Neural cell (in vitro differentiated cells): ENCODE measurements around the gene SETD1A. TPM values are rescaled to one million over a fixed set of nuclear protein-coding genes. Genes with fewer than 3 reads are reported as not detected.

ENCODE experiments used
- H2AFZ ChIP-seq: fragments of 200-600, 300-800 bp; sonication (generic), shearing (Covaris generic); 2 replicates; pipeline ENCODE4 v1.6.0; 2014; ENCODE audit warnings: low read depth, mild to moderate bottlenecking, antibody characterized with exemption, low read length, moderate library complexity
- H3F3A ChIP-seq: fragments of 200-600 bp; shearing (Covaris generic); 2 replicates; pipeline ENCODE4 v1.6.1; 2016; ENCODE audit warnings: mild to moderate bottlenecking, moderate library complexity, mixed read lengths, antibody characterized with exemption, low read length; ENCODE audit not compliant: insufficient read depth, poor library complexity, severe bottlenecking
- H3K27ac ChIP-seq: fragments of 200-600, 300-800 bp; sonication (generic), shearing (Covaris generic); 2 replicates; pipeline ENCODE4 v1.5.1; 2014; ENCODE audit warnings: mild to moderate bottlenecking, low read length, moderate library complexity
- H3K27me3 ChIP-seq: fragments of 300-800, 200-600 bp; sonication (generic), shearing (Covaris generic); 2 replicates; pipeline ENCODE4 v1.6.0; 2014; ENCODE audit warnings: mild to moderate bottlenecking, low read depth, low read length, moderate library complexity; ENCODE audit not compliant: insufficient read depth
- H3K36me3 ChIP-seq: fragments of 300-800, 200-600 bp; sonication (generic), shearing (Covaris generic); 2 replicates; pipeline ENCODE4 v1.5.1; 2014; ENCODE audit warnings: mild to moderate bottlenecking, antibody characterized with exemption, low read length, moderate library complexity; ENCODE audit not compliant: insufficient read depth
- H3K4me2 ChIP-seq: fragments of 300-800, 200-600 bp; sonication (generic), shearing (Covaris generic); 2 replicates; pipeline ENCODE4 v1.6.0; 2014; ENCODE audit warnings: mild to moderate bottlenecking, low read length
- H3K4me3 ChIP-seq: fragments of 300-800, 200-600 bp; sonication (generic), shearing (Covaris generic); 2 replicates; pipeline ENCODE4 v1.5.1; 2014; ENCODE audit warnings: mild to moderate bottlenecking, low read length, moderate library complexity
- H3K79me2 ChIP-seq: fragments of 200-600 bp; shearing (Covaris generic); replicated peaks from 2 replicates; pipeline ENCODE4 v1.6.0; 2014; ENCODE audit warnings: mild to moderate bottlenecking, low read length, moderate library complexity; ENCODE audit not compliant: insufficient read depth
- H3K9ac ChIP-seq: fragments of 300-800, 200-600 bp; sonication (generic), shearing (Covaris generic); 2 replicates; pipeline ENCODE4 v1.6.1; 2016; ENCODE audit warnings: mild to moderate bottlenecking, low read length, mixed read lengths
- H3K9me2 ChIP-seq: fragments of 200-600 bp; shearing (Covaris generic); 2 replicates; pipeline ENCODE4 v1.6.1; 2016; ENCODE audit warnings: mild to moderate bottlenecking, low read length, mixed read lengths; ENCODE audit not compliant: insufficient read depth
- H3K9me3 ChIP-seq: fragments of 200-600, 300-800 bp; sonication (generic), shearing (Covaris generic); 2 replicates; pipeline ENCODE4 v1.6.1; 2016; ENCODE audit warnings: mild to moderate bottlenecking, mixed run types, low read length, moderate library complexity, mixed read lengths
- H4K20me1 ChIP-seq: fragments of 200-600 bp; shearing (Covaris generic); 2 replicates; pipeline ENCODE4 v1.6.1; 2016; ENCODE audit warnings: mild to moderate bottlenecking, mixed run types; ENCODE audit not compliant: insufficient read depth
- CTCF ChIP-seq: fragments of 450-650 bp; IDR thresholded peaks from 2 replicates; pipeline ENCODE4 v1.5.1; 2014; ENCODE audit warnings: antibody characterized with exemption, mild to moderate bottlenecking, moderate library complexity; ENCODE audit not compliant: poor library complexity, severe bottlenecking
- EP300 ChIP-seq: fragments of 450-650 bp; conservative IDR thresholded peaks from 2 replicates; pipeline ENCODE4 v1.6.1; 2014; ENCODE audit warnings: antibody characterized with exemption, mild to moderate bottlenecking, moderate library complexity; ENCODE audit not compliant: poor library complexity, severe bottlenecking
- EZH2 ChIP-seq: fragments of 200-600, 300-800 bp; shearing (Covaris generic), sonication (generic); IDR thresholded peaks from 2 replicates; pipeline ENCODE4 v1.6.1; 2014; ENCODE audit warnings: antibody characterized with exemption, low read length, borderline replicate concordance, mild to moderate bottlenecking; ENCODE audit not compliant: insufficient read depth, poor library complexity, severe bottlenecking
- MXI1 ChIP-seq: fragments of 450-650 bp; conservative IDR thresholded peaks from 2 replicates; pipeline ENCODE4 v1.6.1; 2014; ENCODE audit warnings: antibody characterized with exemption, mild to moderate bottlenecking; ENCODE audit not compliant: poor library complexity, severe bottlenecking
- POLR2AphosphoS5 ChIP-seq: IDR thresholded peaks from 2 replicates; pipeline ENCODE4 v1.6.1; 2012
- RAD21 ChIP-seq: fragments of 450-650 bp; conservative IDR thresholded peaks from 2 replicates; pipeline ENCODE4 v1.6.1; 2014; ENCODE audit warnings: antibody characterized with exemption, mild to moderate bottlenecking, moderate library complexity
- REST ChIP-seq: IDR thresholded peaks from 2 replicates; pipeline ENCODE4 v1.6.1; 2012; ENCODE audit warnings: borderline replicate concordance
- SMC3 ChIP-seq: fragments of 450-650 bp; conservative IDR thresholded peaks from 2 replicates; pipeline ENCODE4 v1.6.1; 2014; ENCODE audit warnings: antibody characterized with exemption, mild to moderate bottlenecking, moderate library complexity; ENCODE audit not compliant: poor library complexity
- TAF1 ChIP-seq: IDR thresholded peaks from 2 replicates; pipeline ENCODE4 v1.6.1; 2012; ENCODE audit warnings: low read depth
- polyA plus RNA-seq: library from polyadenylated mRNA; depleted of rRNA; stranded (reverse); fragments of >200 nt; gene quantifications from 2 replicates; pipeline ENCODE4 v1.2.3, GENCODE V29; 2014

The SETD1A gene
- polyA plus RNA-seq, 1 donor from 2014 or later: 1.4 TPM

- H3K79me2 ChIP-seq: no peaks in the 10 kb centered on the region
- no peaks in the 10 kb centered on the region for H3K36me3 ChIP-seq
- no peaks in the 10 kb centered on the region for H3F3A ChIP-seq
- no peak overlapping the region for H2AFZ ChIP-seq
- no peaks in the 10 kb centered on the region for H3K27me3 ChIP-seq
- H4K20me1 ChIP-seq: no peaks in the 10 kb centered on the region
- H3K9me2 ChIP-seq: no peaks in the 10 kb centered on the region
- no peak overlapping the region for H3K27ac ChIP-seq
- no peak overlapping the region for H3K4me2 ChIP-seq
- no peak overlapping the region for H3K9ac ChIP-seq
- no peaks in the 10 kb centered on the region for H3K9me3 ChIP-seq
- TF ChIP-seq TAF1: no peak
- no peak for TF ChIP-seq MXI1
- no peak for TF ChIP-seq CTCF
- no peak for TF ChIP-seq SMC3
- no peak for TF ChIP-seq EZH2
- TF ChIP-seq EP300: no peak
- no peak for TF ChIP-seq RAD21
- TF ChIP-seq REST: no peak
- no peak for TF ChIP-seq POLR2AphosphoS5
- H3K4me3 ChIP-seq: no peak overlapping the region
These were observed 7.9 kb downstream of the SETD1A start for GRCh38 chr16:30965436-30965835.

- no peaks in the 10 kb centered on the region for H3K36me3 ChIP-seq
- H3K9me3 ChIP-seq: no peaks in the 10 kb centered on the region
- no peaks in the 10 kb centered on the region for H3K79me2 ChIP-seq
- H3K4me2 ChIP-seq: no peak overlapping the region
- no peak overlapping the region for H3K9ac ChIP-seq
- H3F3A ChIP-seq: no peaks in the 10 kb centered on the region
- H2AFZ ChIP-seq: no peak overlapping the region
- TF ChIP-seq CTCF: no peak
- no peak overlapping the region for H3K4me3 ChIP-seq
- H4K20me1 ChIP-seq: no peaks in the 10 kb centered on the region
- no peak overlapping the region for H3K27ac ChIP-seq
- H3K27me3 ChIP-seq: no peaks in the 10 kb centered on the region
- no peaks in the 10 kb centered on the region for H3K9me2 ChIP-seq
These were observed 8.6 kb downstream of the SETD1A start for GRCh38 chr16:30966033-30966619.
